MM.1S (cell line): Measurements from ENCODE around the gene DAB2.

Experiments
- CTCF ChIP-seq: fragments of 300-600 bp; sonication (generic); IDR thresholded peaks from 2 replicates; pipeline ENCODE4 v1.5.1; 2016; ENCODE audit warnings: antibody characterized with exemption, low read length, mixed read lengths
- EZH2 ChIP-seq: fragments of 300-600 bp; sonication (generic); optimal IDR thresholded peaks from 2 replicates; pipeline ENCODE3; 2017; ENCODE audit warnings: low read depth, mild to moderate bottlenecking, antibody characterized with exemption, low read length, mixed read lengths

GRCh38 chr5:39381376-39381775, 43.4 kb downstream of the DAB2 start:
- TF ChIP-seq CTCF, result no peak
- TF ChIP-seq EZH2, result no peak
